Right lobe of liver (tissue), 4 donors: Measurements from ENCODE around the gene BCL7C.

Source experiments
- CTCF ChIP-seq, 4 donors: fragments of 200-600 bp in 3 of 4; fragments of 450-650 bp in 1 of 4; IDR thresholded peaks; one replicate each; pipeline versions ENCODE4 v1.5.1 to v1.8.0; 2016 to 2022; ENCODE audit warnings: antibody characterized with exemption in 4 of 4, mild to moderate bottlenecking in 2 of 4
- POLR2A ChIP-seq: fragments of 450-650 bp; IDR thresholded peaks from one replicate; pipeline ENCODE4 v1.6.1; 2017; ENCODE audit warnings: antibody characterized with exemption, mild to moderate bottlenecking
- donor health status: DM: no; HTN: no; CAD: no.
- donor health status: DM: no; HTN: no; CAD: no.
- donor health status: DM: no; HTN: yes; CAD: no.

- no peak for TF ChIP-seq POLR2A
- no peak for TF ChIP-seq CTCF (IDR thresholded peaks at IDR 0.05)
These were observed 56.0 kb downstream of the BCL7C start for GRCh38 chr16:30837904-30838303.
